Right lobe of liver (tissue), 6 donors: Measurements from ENCODE around the gene TBC1D19. TPM values are rescaled to one million over a fixed set of nuclear protein-coding genes. Genes with fewer than 3 reads are reported as not detected.

Source experiments
- ATAC-seq, 4 donors: fragments of 200-7000 bp; cut with Tn5 transposase; one replicate each; pipeline ENCODE4 v1.9.1; 2020; ENCODE audit warnings: mild to moderate bottlenecking in 4 of 4, moderate library complexity in 4 of 4
- DNase-seq, 3 donors: peaks; one replicate each; pipeline ENCODE4 v3.0.0-alpha.2; 2020
- H3K27ac ChIP-seq, 3 donors: fragments of 200-600 bp; one replicate each; pipeline ENCODE4 v1.8.0; 2022
- H3K27me3 ChIP-seq, 2 donors: fragments of 200-600 bp; one replicate each; pipeline ENCODE4 v1.8.0; 2022
- H3K36me3 ChIP-seq, 4 donors: fragments of 200-600 bp; sonication (generic) in 1 of 4; one replicate each; pipeline versions ENCODE4 v1.5.1 to v1.8.0; 2017 to 2022; ENCODE audit warnings: control low read depth in 1 of 4
- H3K4me1 ChIP-seq, 4 donors: fragments of 200-600 bp; sonication (generic) in 1 of 4; one replicate each; pipeline versions ENCODE4 v1.5.1 to v1.8.0; 2017 to 2022; ENCODE audit warnings: control low read depth in 1 of 4
- H3K4me3 ChIP-seq, 3 donors: fragments of 200-600 bp; one replicate each; pipeline ENCODE4 v1.8.0; 2022
- H3K9me3 ChIP-seq, 4 donors: fragments of 200-600 bp; sonication (generic) in 1 of 4; one replicate each; pipeline versions ENCODE4 v1.5.1 to v1.8.0; 2017 to 2022; ENCODE audit warnings: control low read depth in 1 of 4
- CTCF ChIP-seq, 4 donors: fragments of 200-600 bp in 3 of 4; fragments of 450-650 bp in 1 of 4; IDR thresholded peaks; one replicate each; pipeline versions ENCODE4 v1.5.1 to v1.8.0; 2016 to 2022; ENCODE audit warnings: antibody characterized with exemption in 4 of 4, mild to moderate bottlenecking in 2 of 4
- POLR2A ChIP-seq: fragments of 450-650 bp; IDR thresholded peaks from one replicate; pipeline ENCODE4 v1.6.1; 2017; ENCODE audit warnings: antibody characterized with exemption, mild to moderate bottlenecking
- WGBS: methylation state at CpG from one replicate; pipeline ENCODE4 v1.1.6; 2018; ENCODE audit warnings: low coverage, low lambda C conversion rate; ENCODE audit not compliant: insufficient coverage; ENCODE audit errors: missing lambda C conversion rate; 5-methylcytosine and 5-hydroxymethylcytosine counted together
- intact Hi-C, 2 donors: fragments of 100-400 bp; cut with DNase I; formaldehyde crosslinking; loops; one replicate each; pipeline versions ENCODE4 v1.11.2 to v1.14.1; 2022
- total RNA-seq, 6 experiments: library from RNA; depleted of rRNA in 2 of 6; stranded (reverse); fragments of >200 nt in 2 of 6; fragmentation: NEBNext Ultra II Directional in 3 of 6; extraction: Animal tissue kit (Norgen Biotek cat#: 25700) in 3 of 6; gene quantifications; one replicate each; pipeline versions ENCODE4 v1.1.0 to v1.2.4, GENCODE V29; 2016 to 2023
- donor health status: DM: no; HTN: yes; CAD: no.
- donor health status: DM: no; HTN: no; CAD: no.
- donor health status: DM: no; HTN: no; CAD: no.
- donor health status: DM: no; HTN: yes; CAD: no.
- donor health status: DM: no; HTN: yes; CAD: no.

TBC1D19 gene
- total RNA-seq, 6 experiments from 2014 or later: 1.8 to 5.3 (median 2.4) TPM

- 83% methylated on average over 1 of the region's 1 CpG for WGBS
- H3K4me3 ChIP-seq: no peak overlapping the region
- no peaks in the 10 kb centered on the region for H3K4me1 ChIP-seq
- intact Hi-C loops: no loop called here
- TF ChIP-seq POLR2A (no peak), CTCF (IDR thresholded peaks at IDR 0.05) (no peak)
- no peak for DNase-seq
- H3K36me3 ChIP-seq: no peaks in the 10 kb centered on the region
- H3K9me3 ChIP-seq: no peaks in the 10 kb centered on the region
- H3K27me3 ChIP-seq: no peaks in the 10 kb centered on the region
- no peak for ATAC-seq
- H3K27ac ChIP-seq: no peak overlapping the region
These were observed 180.3 kb downstream of the TBC1D19 start for GRCh38 chr4:26764231-26764630.

GRCh38 chr4:26765515-26765914 is 181.6 kb downstream of the TBC1D19 start:
- H3K27me3 ChIP-seq: no peaks in the 10 kb centered on the region
- TF ChIP-seq CTCF (IDR thresholded peaks at IDR 0.05) (no peak), POLR2A (no peak)
- WGBS: 83% methylated on average over 1 of the region's 3 CpGs
- H3K4me1 ChIP-seq: no peaks in the 10 kb centered on the region
- no peak for DNase-seq
- no peaks in the 10 kb centered on the region for H3K9me3 ChIP-seq
- no peak overlapping the region for H3K27ac ChIP-seq
- intact Hi-C loops: no loop called here
- no peak for ATAC-seq
- no peak overlapping the region for H3K4me3 ChIP-seq
- H3K36me3 ChIP-seq: no peaks in the 10 kb centered on the region

- TF ChIP-seq CTCF (IDR thresholded peaks at IDR 0.05): no peak
- TF ChIP-seq POLR2A: no peak
- Histone ChIP-seq H3K27ac (no peak overlapping the region), H3K27me3 (no peaks in the 10 kb centered on the region), H3K4me3 (no peak overlapping the region), H3K36me3 (no peaks in the 10 kb centered on the region), H3K4me1 (no peaks in the 10 kb centered on the region), H3K9me3 (no peaks in the 10 kb centered on the region)
- DNase-seq (no peak), ATAC-seq (peak; percentile 52 to 76 (median 62))
- intact Hi-C loops: no loop called here
- 50% methylated on average over 1 of the region's 2 CpGs for WGBS
These were observed 182.3 kb downstream of the TBC1D19 start for GRCh38 chr4:26766141-26766540.

GRCh38 chr4:26772096-26772873 is 188.4 kb downstream of the TBC1D19 start:
- Histone ChIP-seq H3K9me3 (no peaks in the 10 kb centered on the region), H3K4me3 (no peak overlapping the region), H3K4me1 (no peaks in the 10 kb centered on the region), H3K27ac (no peak overlapping the region), H3K27me3 (no peaks in the 10 kb centered on the region), H3K36me3 (no peaks in the 10 kb centered on the region)
- DNase-seq (no peak), ATAC-seq (no peak)
- WGBS: 89% methylated on average over 5 of the region's 5 CpGs
- intact Hi-C loops: no loop called here
- no peak for TF ChIP-seq POLR2A
- TF ChIP-seq CTCF (IDR thresholded peaks at IDR 0.05): no peak
